IMR-90 (cell line): ENCODE measurements around the gene ZDHHC14. TPM values are rescaled to one million over a fixed set of nuclear protein-coding genes. Genes with fewer than 3 reads are reported as not detected.

ENCODE experiments used
- ATAC-seq: fragments of 200-7000 bp; cut with Tn5 transposase; 2 replicates; pipeline ENCODE4 v1.9.1; 2020; ENCODE audit warnings: low read depth, mild to moderate bottlenecking, moderate library complexity
- BruUV-seq: library from RNA; stranded (reverse); fragments of 400-500 nt; replicated peaks from 2 replicates; lab custom pipeline; 2021; lab: Mats Ljungman, UMichigan
- CTCF ChIA-PET: fragments of 300-600 bp; formaldehyde crosslinking; extraction: SDS; loops from one replicate; lab custom pipeline; 2021; ENCODE audit warnings: antibody characterized with exemption; lab: Yijun Ruan, JAX
- POLR2A ChIA-PET: fragments of 300-600 bp; sonication (Branson Sonifier 250); formaldehyde crosslinking; loops from one replicate; lab custom pipeline; 2022; ENCODE audit warnings: antibody characterized with exemption; ENCODE audit not compliant: unreplicated experiment; lab: Charles Lee
- DNase-seq: peaks from one replicate; pipeline ENCODE4 v3.0.0; 2013
- H2AFZ ChIP-seq: replicated peaks from 2 replicates; pipeline ENCODE3; 2013; ENCODE audit warnings: low read length, mild to moderate bottlenecking; ENCODE audit not compliant: poor library complexity
- H2AK5ac ChIP-seq: 2 replicates; pipeline ENCODE4 v1.6.1; 2013; ENCODE audit warnings: low read depth, low read length, inconsistent platforms
- H2AK9ac ChIP-seq: replicated peaks from 2 replicates; pipeline ENCODE3; 2013; ENCODE audit warnings: mild to moderate bottlenecking, low read depth, low read length, moderate library complexity; ENCODE audit not compliant: poor library complexity
- H2BK120ac ChIP-seq: 2 replicates; pipeline ENCODE4 v1.6.1; 2013; ENCODE audit warnings: low read depth, low read length, inconsistent platforms
- H2BK15ac ChIP-seq: 3 replicates; pipeline ENCODE4 v1.6.1; 2013; ENCODE audit warnings: low read depth, low read length, inconsistent platforms
- H2BK20ac ChIP-seq: 2 replicates; pipeline ENCODE4 v1.6.1; 2013; ENCODE audit warnings: low read depth, mild to moderate bottlenecking, inconsistent platforms, low read length, moderate library complexity
- H2BK5ac ChIP-seq: 2 replicates; pipeline ENCODE4 v1.6.1; 2013; ENCODE audit warnings: mild to moderate bottlenecking, low read depth, low read length, inconsistent platforms; ENCODE audit not compliant: poor library complexity, severe bottlenecking
- H3K14ac ChIP-seq: replicated peaks from 2 replicates; pipeline ENCODE4 v1.6.1; 2013; ENCODE audit warnings: low read depth, low read length, inconsistent platforms
- H3K18ac ChIP-seq: 2 replicates; pipeline ENCODE4 v1.6.1; 2013; ENCODE audit warnings: low read depth, low read length, control low read depth
- H3K23ac ChIP-seq: 2 replicates; pipeline ENCODE4 v1.6.1; 2013; ENCODE audit warnings: low read depth, low read length, inconsistent platforms
- H3K27ac ChIP-seq: 2 replicates; pipeline ENCODE4 v1.5.1; 2013; ENCODE audit warnings: mild to moderate bottlenecking, control low read depth, low read length; ENCODE audit not compliant: insufficient read depth
- H3K27me3 ChIP-seq: 2 replicates; pipeline ENCODE4 v1.6.1; 2013; ENCODE audit warnings: low read length; ENCODE audit not compliant: control insufficient read depth, insufficient read depth
- H3K36me3 ChIP-seq: 2 replicates; pipeline ENCODE4 v1.6.1; 2013; ENCODE audit warnings: low read length, mixed read lengths; ENCODE audit not compliant: control insufficient read depth, insufficient read depth
- H3K4ac ChIP-seq: 2 replicates; pipeline ENCODE4 v1.6.1; 2013; ENCODE audit warnings: low read depth, low read length, inconsistent platforms
- H3K4me1 ChIP-seq: 2 replicates; pipeline ENCODE4 v1.6.1; 2013; ENCODE audit warnings: low read length, mixed read lengths; ENCODE audit not compliant: control insufficient read depth, insufficient read depth
- H3K4me2 ChIP-seq: 2 replicates; pipeline ENCODE4 v1.6.1; 2013; ENCODE audit warnings: low read depth, mild to moderate bottlenecking, control low read depth, low read length, moderate library complexity
- H3K4me3 ChIP-seq: 2 replicates; pipeline ENCODE4 v1.5.1; 2013; ENCODE audit warnings: low read depth, mild to moderate bottlenecking, control low read depth, low read length, moderate library complexity; ENCODE audit not compliant: insufficient read depth
- H3K56ac ChIP-seq: 2 replicates; pipeline ENCODE4 v1.6.1; 2013; ENCODE audit warnings: low read length, inconsistent platforms; ENCODE audit not compliant: insufficient read depth; ENCODE audit errors: extremely low read depth
- H3K79me1 ChIP-seq, 2 experiments: 2 replicates each; pipeline ENCODE4 v1.6.1; 2013; ENCODE audit warnings: low read length in 2 of 2, inconsistent platforms in 1 of 2, low read depth in 1 of 2
- H3K9ac ChIP-seq: 2 replicates; pipeline ENCODE4 v1.6.1; 2013; ENCODE audit warnings: low read depth, low read length, control low read depth
- H3K9me1 ChIP-seq: 2 replicates; pipeline ENCODE4 v1.6.1; 2013; ENCODE audit warnings: low read length, inconsistent platforms; ENCODE audit not compliant: insufficient read depth
- H3K9me3 ChIP-seq: 2 replicates; pipeline ENCODE4 v1.6.1; 2013; ENCODE audit warnings: low read length; ENCODE audit not compliant: control insufficient read depth, insufficient read depth
- H4K20me1 ChIP-seq: 2 replicates; pipeline ENCODE4 v1.6.1; 2013; ENCODE audit warnings: low read length, inconsistent platforms; ENCODE audit not compliant: insufficient read depth
- H4K5ac ChIP-seq: 2 replicates; pipeline ENCODE4 v1.6.1; 2013; ENCODE audit warnings: mild to moderate bottlenecking, low read depth, low read length, control low read depth
- H4K8ac ChIP-seq, 2 experiments: 2 replicates each; pipeline ENCODE4 v1.6.1; 2013; ENCODE audit warnings: low read depth in 2 of 2, low read length in 2 of 2, control low read depth in 1 of 2, inconsistent platforms in 1 of 2
- H4K91ac ChIP-seq: 2 replicates; pipeline ENCODE4 v1.6.1; 2013; ENCODE audit warnings: low read depth, low read length, inconsistent platforms; ENCODE audit not compliant: insufficient read depth
- BHLHE40 ChIP-seq: fragments of 150-350 bp; IDR thresholded peaks from 2 replicates; pipeline ENCODE4 v1.6.1; 2016; ENCODE audit warnings: mild to moderate bottlenecking, low read depth, low read length
- CEBPB ChIP-seq: IDR thresholded peaks from 2 replicates; pipeline ENCODE4 v1.6.1; 2012; ENCODE audit warnings: low read depth, low read length, improper control_type of control experiment
- CHD1 ChIP-seq: IDR thresholded peaks from 2 replicates; pipeline ENCODE4 v1.6.1; 2012; ENCODE audit warnings: low read depth, low read length, improper control_type of control experiment
- MAZ ChIP-seq: IDR thresholded peaks from 2 replicates; pipeline ENCODE4 v1.6.1; 2012; ENCODE audit warnings: low read depth, mild to moderate bottlenecking, low read length, improper control_type of control experiment, moderate library complexity, borderline replicate concordance
- MXI1 ChIP-seq: IDR thresholded peaks from 2 replicates; pipeline ENCODE4 v1.6.1; 2012; ENCODE audit warnings: low read depth, mild to moderate bottlenecking, low read length, moderate library complexity, borderline replicate concordance
- NFE2L2 ChIP-seq: fragments of 150-350 bp; IDR thresholded peaks from 2 replicates; pipeline ENCODE4 v1.6.1; 2016; ENCODE audit warnings: low read depth, mild to moderate bottlenecking, low read length
- POLR2A ChIP-seq: IDR thresholded peaks from 2 replicates; pipeline ENCODE4 v1.6.1; 2012; ENCODE audit warnings: mild to moderate bottlenecking, low read depth, low read length
- WGBS, 2 experiments: methylation state at CpG; one replicate each; pipeline versions ENCODE4 v1.1.5 to v1.1.7; 2013; ENCODE audit warnings: missing lambda C conversion rate in 2 of 2; ENCODE audit not compliant: insufficient read length in 1 of 2; ENCODE audit errors: extremely low coverage in 2 of 2; 5-methylcytosine and 5-hydroxymethylcytosine counted together
- dilution Hi-C: fragments of 300-500 bp; cut with HindIII; formaldehyde crosslinking; loops from one replicate; pipeline ENCODE4 v1.14.3; 2018; ENCODE audit warnings: low sequenced_read_pairs; ENCODE audit not compliant: unreplicated experiment
- in situ Hi-C: fragments of 300-500 bp; cut with MboI; formaldehyde crosslinking; loops from 3 replicates; pipeline ENCODE4 v1.14.3; 2019; ENCODE audit warnings: low sequenced_read_pairs, inconsistent platforms, mixed read lengths
- intact Hi-C: fragments of 100-400 bp; cut with micrococcal nuclease; formaldehyde crosslinking; loops from 2 replicates; pipeline ENCODE4 v1.10.0; 2022
- polyA plus RNA-seq, 3 experiments: library from polyadenylated mRNA; depleted of rRNA; stranded (reverse); fragments of >200 nt; gene quantifications; 2 replicates each; pipeline ENCODE4 v1.2.3, GENCODE V29; 2012; ENCODE audit warnings: low replicate concordance in 1 of 3
- total RNA-seq: library from RNA; depleted of rRNA; stranded (reverse); fragments of >200 nt; gene quantifications from 2 replicates; pipeline ENCODE4 v1.2.3, GENCODE V29; 2012
- TF ChIP-seq, protein P1 (sequence below): fragments of 150-350 bp; IDR thresholded peaks from 2 replicates; pipeline ENCODE4 v1.6.1; 2016; ENCODE audit warnings: low read depth, mild to moderate bottlenecking, low read length, moderate library complexity, borderline replicate concordance
- TF ChIP-seq, protein P2 (sequence below): fragments of 150-350 bp; IDR thresholded peaks from 2 replicates; pipeline ENCODE4 v1.6.1; 2017; ENCODE audit warnings: mild to moderate bottlenecking, antibody characterized with exemption, low read length, low read depth
- TF ChIP-seq, protein P3 (sequence below): conservative IDR thresholded peaks from 2 replicates; pipeline ENCODE4 v1.5.1; 2012; ENCODE audit warnings: mild to moderate bottlenecking, low read depth, low read length, improper control_type of control experiment

Gene ZDHHC14
- total and polyA plus RNA-seq, 2 of the 4 experiments (the other 2 are of a cell fraction) = 0.90 to 2.0 TPM

DNA sequence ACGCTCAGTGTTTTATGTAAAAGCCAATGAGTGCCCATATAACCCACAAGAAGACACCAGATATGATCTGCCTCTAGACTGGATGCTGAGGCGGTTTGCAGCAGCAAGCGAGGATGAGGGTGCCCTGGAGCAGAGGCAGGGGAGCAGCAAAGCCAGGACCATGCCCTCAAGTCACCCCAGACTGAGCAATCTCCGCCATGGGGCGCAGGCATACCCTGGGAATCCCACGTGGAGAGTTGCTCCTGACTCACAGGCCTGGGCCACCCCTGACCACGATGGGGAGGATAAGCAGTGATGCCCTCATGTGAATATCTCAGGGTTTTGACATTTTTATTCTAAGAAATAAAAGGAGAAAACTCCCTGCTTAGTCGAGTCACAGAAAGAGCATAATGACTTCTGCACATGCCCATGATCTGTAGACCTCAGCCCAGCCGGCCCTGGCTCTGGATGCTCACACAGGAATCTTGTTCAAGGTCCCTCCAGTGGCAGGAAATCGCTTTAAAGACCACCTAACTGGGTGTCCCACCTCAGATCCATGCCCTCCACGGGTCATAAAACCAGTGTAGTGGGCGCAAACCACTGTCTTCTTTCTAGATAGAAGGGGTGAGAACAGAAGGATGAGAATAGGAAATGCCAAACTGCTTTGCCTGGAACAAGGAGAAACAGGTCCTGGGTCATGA, 303.8 kb downstream of the ZDHHC14 start:
- Histone ChIP-seq H2BK15ac (no peak overlapping the region), H4K91ac (no peak overlapping the region), H2BK120ac (no peak overlapping the region), H3K23ac (no peak overlapping the region), H3K27me3 (peaks cover 19% of the 10 kb centered on the region), H2AFZ (no peak overlapping the region), H2BK20ac (no peak overlapping the region), H3K56ac (no peak overlapping the region), H3K9me1 (no peaks in the 10 kb centered on the region), H3K27ac (no peak overlapping the region), H3K9me3 (no peaks in the 10 kb centered on the region; the same call in 1 of the 2 replicates), H3K14ac (no peak overlapping the region), H3K4me3 (no peak overlapping the region), H4K5ac (no peak overlapping the region), H3K9ac (no peak overlapping the region), H2BK5ac (no peak overlapping the region), H2AK5ac (no peak overlapping the region), H3K4me1 (peaks cover 2% of the 10 kb centered on the region; the same call in 1 of the 2 replicates), H3K18ac (no peak overlapping the region), H4K8ac (no peak overlapping the region), H4K20me1 (no peaks in the 10 kb centered on the region), H3K79me1 (no peaks in the 10 kb centered on the region), H3K4ac (no peak overlapping the region), H2AK9ac (peak overlapping the region; percentile 67), H3K4me2 (no peak overlapping the region), H3K36me3 (no peaks in the 10 kb centered on the region)
- 76% methylated on average over 2 of the region's 12 CpGs; no CpG with 5 or more reads in 1 of the 2 experiments for WGBS, 2 experiments
- dilution Hi-C loops = no loop called here
- ATAC-seq = no peak
- POLR2A ChIA-PET = no interaction called here
- no TSS peak for BruUV-seq
- no peak for DNase-seq
- TF ChIP-seq, protein P1, sequence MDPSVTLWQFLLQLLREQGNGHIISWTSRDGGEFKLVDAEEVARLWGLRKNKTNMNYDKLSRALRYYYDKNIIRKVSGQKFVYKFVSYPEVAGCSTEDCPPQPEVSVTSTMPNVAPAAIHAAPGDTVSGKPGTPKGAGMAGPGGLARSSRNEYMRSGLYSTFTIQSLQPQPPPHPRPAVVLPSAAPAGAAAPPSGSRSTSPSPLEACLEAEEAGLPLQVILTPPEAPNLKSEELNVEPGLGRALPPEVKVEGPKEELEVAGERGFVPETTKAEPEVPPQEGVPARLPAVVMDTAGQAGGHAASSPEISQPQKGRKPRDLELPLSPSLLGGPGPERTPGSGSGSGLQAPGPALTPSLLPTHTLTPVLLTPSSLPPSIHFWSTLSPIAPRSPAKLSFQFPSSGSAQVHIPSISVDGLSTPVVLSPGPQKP = no peak
- TF ChIP-seq NFE2L2 = no peak
- no peak for TF ChIP-seq BHLHE40
- no peak for TF ChIP-seq CHD1
- no peak for TF ChIP-seq MXI1
- TF ChIP-seq, protein P2, sequence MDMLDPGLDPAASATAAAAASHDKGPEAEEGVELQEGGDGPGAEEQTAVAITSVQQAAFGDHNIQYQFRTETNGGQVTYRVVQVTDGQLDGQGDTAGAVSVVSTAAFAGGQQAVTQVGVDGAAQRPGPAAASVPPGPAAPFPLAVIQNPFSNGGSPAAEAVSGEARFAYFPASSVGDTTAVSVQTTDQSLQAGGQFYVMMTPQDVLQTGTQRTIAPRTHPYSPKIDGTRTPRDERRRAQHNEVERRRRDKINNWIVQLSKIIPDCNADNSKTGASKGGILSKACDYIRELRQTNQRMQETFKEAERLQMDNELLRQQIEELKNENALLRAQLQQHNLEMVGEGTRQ = no peak
- TF ChIP-seq, protein P3, sequence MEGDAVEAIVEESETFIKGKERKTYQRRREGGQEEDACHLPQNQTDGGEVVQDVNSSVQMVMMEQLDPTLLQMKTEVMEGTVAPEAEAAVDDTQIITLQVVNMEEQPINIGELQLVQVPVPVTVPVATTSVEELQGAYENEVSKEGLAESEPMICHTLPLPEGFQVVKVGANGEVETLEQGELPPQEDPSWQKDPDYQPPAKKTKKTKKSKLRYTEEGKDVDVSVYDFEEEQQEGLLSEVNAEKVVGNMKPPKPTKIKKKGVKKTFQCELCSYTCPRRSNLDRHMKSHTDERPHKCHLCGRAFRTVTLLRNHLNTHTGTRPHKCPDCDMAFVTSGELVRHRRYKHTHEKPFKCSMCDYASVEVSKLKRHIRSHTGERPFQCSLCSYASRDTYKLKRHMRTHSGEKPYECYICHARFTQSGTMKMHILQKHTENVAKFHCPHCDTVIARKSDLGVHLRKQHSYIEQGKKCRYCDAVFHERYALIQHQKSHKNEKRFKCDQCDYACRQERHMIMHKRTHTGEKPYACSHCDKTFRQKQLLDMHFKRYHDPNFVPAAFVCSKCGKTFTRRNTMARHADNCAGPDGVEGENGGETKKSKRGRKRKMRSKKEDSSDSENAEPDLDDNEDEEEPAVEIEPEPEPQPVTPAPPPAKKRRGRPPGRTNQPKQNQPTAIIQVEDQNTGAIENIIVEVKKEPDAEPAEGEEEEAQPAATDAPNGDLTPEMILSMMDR = no peak
- TF ChIP-seq MAZ = no peak
- no peak for TF ChIP-seq POLR2A
- TF ChIP-seq CEBPB = no peak
- intact Hi-C loops = no loop called here
- in situ Hi-C loops = no loop called here
- CTCF ChIA-PET = interaction anchor here (1.6 kb wide), 1 partner anchor 15 kb away, joined by 4 read pairs; no protein-coding TSS in a partner anchor
